ENCODE results near the gene CHMP2A.

DNA sequence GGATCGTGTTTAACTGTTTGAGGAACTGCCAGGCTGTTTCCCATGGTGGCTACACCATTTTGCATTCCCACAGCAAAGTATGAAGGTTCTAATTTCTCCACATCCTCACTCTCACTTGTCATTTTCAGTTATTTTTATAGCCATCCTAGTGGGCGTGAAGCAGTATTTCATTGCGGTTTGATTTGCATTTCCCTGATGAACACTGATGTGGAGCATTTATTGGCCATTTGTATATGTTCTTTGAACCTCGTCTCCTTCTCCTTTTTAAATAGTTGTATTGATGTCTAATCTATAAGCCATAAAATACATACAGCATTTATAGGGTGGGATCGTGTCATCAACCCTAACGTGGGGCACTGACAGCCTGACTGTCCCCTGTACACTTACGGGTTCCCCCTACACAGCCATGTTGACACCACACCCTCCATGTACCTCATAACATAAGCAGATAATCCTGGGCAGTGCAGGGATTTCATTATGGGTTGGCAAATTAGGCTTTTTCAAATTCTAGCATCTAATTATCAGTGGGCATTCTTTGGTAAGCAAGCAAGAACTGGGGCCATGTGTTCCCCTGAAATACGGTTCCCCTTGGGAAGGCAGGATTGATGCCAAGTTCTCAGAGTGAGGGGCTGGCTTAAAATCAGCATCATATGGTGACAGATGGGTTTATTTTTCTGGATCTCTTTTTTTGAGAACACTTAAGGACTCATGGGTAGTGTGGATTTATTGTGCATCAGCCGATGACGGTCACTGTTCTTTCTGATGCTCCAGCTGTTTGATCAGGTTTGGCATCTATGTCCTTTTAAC lies 23.7 kb downstream of the CHMP2A start:
- TF ChIP-seq, protein P1, sequence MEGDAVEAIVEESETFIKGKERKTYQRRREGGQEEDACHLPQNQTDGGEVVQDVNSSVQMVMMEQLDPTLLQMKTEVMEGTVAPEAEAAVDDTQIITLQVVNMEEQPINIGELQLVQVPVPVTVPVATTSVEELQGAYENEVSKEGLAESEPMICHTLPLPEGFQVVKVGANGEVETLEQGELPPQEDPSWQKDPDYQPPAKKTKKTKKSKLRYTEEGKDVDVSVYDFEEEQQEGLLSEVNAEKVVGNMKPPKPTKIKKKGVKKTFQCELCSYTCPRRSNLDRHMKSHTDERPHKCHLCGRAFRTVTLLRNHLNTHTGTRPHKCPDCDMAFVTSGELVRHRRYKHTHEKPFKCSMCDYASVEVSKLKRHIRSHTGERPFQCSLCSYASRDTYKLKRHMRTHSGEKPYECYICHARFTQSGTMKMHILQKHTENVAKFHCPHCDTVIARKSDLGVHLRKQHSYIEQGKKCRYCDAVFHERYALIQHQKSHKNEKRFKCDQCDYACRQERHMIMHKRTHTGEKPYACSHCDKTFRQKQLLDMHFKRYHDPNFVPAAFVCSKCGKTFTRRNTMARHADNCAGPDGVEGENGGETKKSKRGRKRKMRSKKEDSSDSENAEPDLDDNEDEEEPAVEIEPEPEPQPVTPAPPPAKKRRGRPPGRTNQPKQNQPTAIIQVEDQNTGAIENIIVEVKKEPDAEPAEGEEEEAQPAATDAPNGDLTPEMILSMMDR (IDR thresholded peaks at IDR 0.05), result no peak
- no peak for TF ChIP-seq POLR2A (IDR thresholded peaks at IDR 0.05)
